HAP-1 (cell line): ENCODE measurements around the gene HIBCH.
"Not testable (repeated sequence)": the region's sequence is repeated elsewhere in the genome, so short reads cannot be mapped to it uniquely, and the experiment has no call there.

Experiments used
- DNase-seq, 2 experiments: peaks; one replicate each; pipeline ENCODE4 v3.0.0-alpha.2; 2016 to 2020; ENCODE audit warnings: low spot score in 2 of 2
- H3K27me3 ChIP-seq: fragments of 250-450 bp; sonication (Bioruptor Pico); 2 replicates; pipeline ENCODE4 v1.5.1; 2020; ENCODE audit warnings: low read depth, mild to moderate bottlenecking, moderate library complexity
- H3K36me3 ChIP-seq: fragments of 250-450 bp; sonication (Bioruptor Pico); replicated peaks from 2 replicates; pipeline ENCODE4 v1.5.1; 2020; ENCODE audit warnings: mild to moderate bottlenecking
- H3K4me1 ChIP-seq: fragments of 250-450 bp; sonication (Bioruptor Pico); 2 replicates; pipeline ENCODE4 v1.5.1; 2020; ENCODE audit warnings: mild to moderate bottlenecking
- H3K4me3 ChIP-seq: fragments of 250-450 bp; sonication (Bioruptor Pico); 2 replicates; pipeline ENCODE4 v1.5.1; 2020; ENCODE audit warnings: mild to moderate bottlenecking, moderate library complexity
- H3K9me3 ChIP-seq: fragments of 250-450 bp; sonication (Bioruptor Pico); 2 replicates; pipeline ENCODE4 v1.5.1; 2020; ENCODE audit warnings: mild to moderate bottlenecking, moderate library complexity
- in situ Hi-C: fragments of 300-500 bp; cut with MboI; formaldehyde crosslinking; loops from 3 replicates; pipeline ENCODE4 v1.14.3; 2020; ENCODE audit warnings: low sequenced_read_pairs, inconsistent platforms, mixed read lengths

Gene HIBCH

DNA sequence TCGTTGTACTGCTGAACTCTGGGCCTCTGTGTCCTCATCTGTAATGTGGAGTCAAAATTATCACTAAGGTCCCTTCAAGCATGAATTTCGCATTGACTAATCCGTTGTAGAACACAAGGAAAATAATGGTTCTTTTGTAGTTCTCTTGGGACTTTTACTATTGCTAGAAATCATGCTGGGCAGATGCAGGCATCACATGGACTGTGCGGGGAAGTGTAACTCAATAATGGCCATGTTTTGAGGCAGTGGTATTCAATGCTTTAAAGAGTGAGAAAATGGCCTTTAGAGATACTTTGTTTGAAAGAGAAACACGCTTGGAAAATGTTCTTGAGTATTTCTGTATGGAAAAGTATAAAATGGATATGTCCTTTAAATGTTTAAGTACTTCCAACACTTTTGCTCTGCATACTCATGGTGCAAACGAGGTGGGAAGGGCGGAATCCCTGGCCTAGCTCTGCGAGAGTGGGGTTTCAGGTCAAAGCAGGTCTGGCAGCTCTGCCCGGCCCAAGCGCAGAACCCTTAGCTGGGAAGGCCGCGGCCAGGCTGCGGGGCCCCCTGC is 139.8 kb downstream of the HIBCH start:
- Histone ChIP-seq H3K4me1 (peaks cover 8% of the 10 kb centered on the region), H3K27me3 (no peaks in the 10 kb centered on the region), H3K9me3 (no peaks in the 10 kb centered on the region), H3K36me3 (no peaks in the 10 kb centered on the region), H3K4me3 (peak overlapping the region; percentile 46)
- DNase-seq = peak in 1 of 2 experiments; percentile 14
- in situ Hi-C loops = no loop called here

DNA sequence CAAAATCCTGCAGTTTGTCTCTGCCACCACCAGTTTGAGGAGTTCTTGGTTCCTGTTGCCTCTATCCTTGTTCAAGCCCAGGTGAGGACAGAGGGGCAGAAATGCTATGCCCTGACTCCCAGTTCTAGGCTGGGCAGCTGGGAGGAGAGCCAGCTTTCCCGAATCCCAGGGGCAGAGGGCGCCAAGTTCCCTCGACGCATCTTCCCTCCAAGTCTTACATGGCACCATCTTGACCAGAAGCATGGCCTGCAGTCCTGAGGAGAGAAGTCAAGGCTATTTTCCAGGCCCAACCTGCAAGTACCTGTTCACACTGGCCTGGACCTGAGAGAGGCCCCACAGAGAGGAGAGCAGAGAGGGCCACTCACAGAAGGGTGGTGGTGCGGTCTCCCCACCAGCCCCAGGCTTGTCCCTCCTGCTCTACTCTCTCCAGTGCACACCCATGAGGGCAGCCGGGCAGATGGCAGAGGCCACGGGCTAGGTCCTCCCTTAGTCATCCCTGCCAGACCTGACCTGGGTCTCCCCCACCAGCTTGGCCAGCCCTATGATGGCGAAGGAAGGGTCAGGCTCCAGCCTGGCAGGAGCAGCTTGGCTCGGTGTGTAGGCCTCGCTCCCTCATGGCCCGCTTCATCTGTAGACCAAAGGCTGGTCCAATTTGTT is 141.4 kb downstream of the HIBCH start:
- no peaks in the 10 kb centered on the region for H3K36me3 ChIP-seq
- no peaks in the 10 kb centered on the region for H3K9me3 ChIP-seq
- peaks cover 8% of the 10 kb centered on the region for H3K4me1 ChIP-seq
- DNase-seq = no peak
- no peak overlapping the region for H3K4me3 ChIP-seq
- in situ Hi-C loops = no loop called here
- no peaks in the 10 kb centered on the region for H3K27me3 ChIP-seq

DNA sequence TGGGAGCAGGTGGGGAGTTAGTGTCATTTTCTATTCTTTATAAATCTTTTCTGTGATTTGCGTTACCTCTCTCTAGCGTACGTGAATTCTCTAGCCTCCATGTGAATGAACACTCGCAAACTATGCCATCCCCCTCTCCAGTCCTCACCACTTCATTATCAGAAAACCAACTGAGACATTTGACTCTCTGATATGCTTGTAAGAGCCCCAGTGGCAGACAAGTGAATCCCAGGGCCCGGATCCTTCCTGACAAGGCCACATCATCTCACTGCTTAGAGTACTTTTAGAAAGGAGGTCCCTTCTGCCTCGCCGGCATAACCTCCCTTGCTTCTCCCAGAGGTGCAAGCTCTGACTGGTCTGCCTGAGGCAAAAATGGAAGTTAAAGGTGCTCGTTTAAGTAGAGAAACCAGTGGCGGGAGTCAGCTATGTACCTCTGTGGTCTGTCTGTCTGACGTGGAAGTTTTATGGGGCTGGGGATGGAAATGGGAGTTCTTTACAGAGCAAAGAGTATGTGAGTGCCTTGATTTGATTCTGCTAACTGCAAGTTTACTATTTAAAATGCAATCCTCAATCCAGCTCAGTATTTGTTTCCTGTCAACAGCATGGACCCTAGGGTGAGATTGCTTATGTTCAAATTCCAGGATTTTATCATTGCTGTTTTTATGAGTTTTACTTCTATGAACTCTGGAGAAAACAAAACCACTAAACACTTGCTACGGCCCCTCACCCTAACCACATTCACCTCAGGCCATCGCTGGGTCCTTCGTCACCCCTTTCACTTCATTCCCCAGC is 142.2 kb downstream of the HIBCH start:
- Histone ChIP-seq H3K9me3 (no peaks in the 10 kb centered on the region), H3K27me3 (no peaks in the 10 kb centered on the region), H3K36me3 (no peaks in the 10 kb centered on the region), H3K4me3 (no peak overlapping the region), H3K4me1 (peaks cover 8% of the 10 kb centered on the region)
- in situ Hi-C loops = no loop called here
- no peak for DNase-seq

- Histone ChIP-seq H3K9me3 (no peaks in the 10 kb centered on the region), H3K4me3 (no peak overlapping the region), H3K4me1 (no peaks in the 10 kb centered on the region), H3K27me3 (no peaks in the 10 kb centered on the region), H3K36me3 (no peaks in the 10 kb centered on the region)
- in situ Hi-C loops = no loop called here
- no peak for DNase-seq
These were observed 146.2 kb downstream of the HIBCH start for GRCh38 chr2:190173392-190173791.

DNA sequence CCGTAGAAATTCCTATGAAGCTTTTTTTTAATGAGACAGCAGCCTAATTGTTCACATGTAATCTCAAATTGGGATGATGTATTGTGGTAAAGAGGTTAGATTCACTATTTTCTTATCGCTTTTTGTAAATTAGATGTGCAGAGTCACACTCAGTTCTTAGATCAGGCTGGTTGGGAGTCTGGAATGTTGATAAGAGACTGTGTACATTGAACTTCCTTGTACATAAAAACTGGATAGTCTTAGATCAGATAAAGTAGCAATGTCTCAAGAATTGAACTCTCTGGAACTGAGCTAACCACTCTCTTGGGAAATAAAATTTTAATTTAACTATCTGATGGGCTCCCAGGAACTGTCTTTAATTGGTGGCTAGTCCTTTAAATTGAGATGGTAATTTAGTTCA is 149.0 kb downstream of the HIBCH start:
- DNase-seq = no peak
- Histone ChIP-seq H3K9me3 (no peaks in the 10 kb centered on the region), H3K36me3 (no peaks in the 10 kb centered on the region), H3K27me3 (no peaks in the 10 kb centered on the region), H3K4me1 (no peaks in the 10 kb centered on the region), H3K4me3 (no peak overlapping the region)
- in situ Hi-C loops = no loop called here

DNA sequence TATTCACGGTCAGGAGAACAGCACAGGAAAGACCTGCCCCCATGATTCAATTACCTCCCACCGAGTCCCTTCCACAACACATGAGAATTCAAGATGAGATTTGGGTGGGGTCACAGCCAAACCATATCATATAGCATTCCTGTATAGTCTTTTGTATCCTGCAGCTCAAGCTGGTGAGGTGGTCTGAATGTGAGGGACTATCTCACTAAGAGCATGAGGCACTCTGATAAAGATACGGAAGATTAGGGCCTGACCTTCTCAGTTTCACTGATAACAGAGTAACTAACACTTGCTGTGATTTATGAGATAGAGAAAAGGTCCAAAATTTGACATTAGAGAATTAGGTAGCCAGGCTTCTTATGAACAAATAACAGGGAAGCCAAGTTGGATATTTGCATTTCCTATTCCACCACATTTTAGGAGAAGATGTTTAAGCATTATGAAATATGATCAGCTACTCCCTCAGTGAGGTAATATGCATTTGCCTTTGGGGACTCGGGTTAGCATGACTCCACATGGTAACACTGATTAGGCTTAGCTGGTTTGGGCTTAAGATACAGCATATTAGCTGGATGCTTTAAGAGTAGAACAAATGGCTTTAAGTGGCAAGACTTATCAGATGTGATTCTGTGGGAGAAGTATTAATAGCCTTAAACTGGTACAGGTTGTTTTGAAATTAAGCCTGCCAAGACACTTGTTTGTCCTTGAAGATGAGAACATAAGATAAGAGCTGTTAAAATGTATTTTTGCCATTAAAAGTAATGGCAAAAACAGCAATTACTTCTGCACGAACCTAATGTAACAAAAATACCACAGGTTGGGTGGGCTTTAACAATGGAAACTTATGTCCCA is 150.2 kb downstream of the HIBCH start:
- Histone ChIP-seq H3K36me3 (no peaks in the 10 kb centered on the region), H3K9me3 (no peaks in the 10 kb centered on the region), H3K4me3 (no peak overlapping the region), H3K4me1 (no peaks in the 10 kb centered on the region), H3K27me3 (no peaks in the 10 kb centered on the region)
- in situ Hi-C loops = no loop called here
- DNase-seq = no peak

- Histone ChIP-seq H3K27me3 (no peaks in the 10 kb centered on the region), H3K4me1 (no peaks in the 10 kb centered on the region), H3K36me3 (no peaks in the 10 kb centered on the region), H3K9me3 (no peaks in the 10 kb centered on the region), H3K4me3 (no peak overlapping the region)
- in situ Hi-C loops = no loop called here
- DNase-seq = no peak
These were observed 151.9 kb downstream of the HIBCH start for GRCh38 chr2:190167702-190168101.

DNA sequence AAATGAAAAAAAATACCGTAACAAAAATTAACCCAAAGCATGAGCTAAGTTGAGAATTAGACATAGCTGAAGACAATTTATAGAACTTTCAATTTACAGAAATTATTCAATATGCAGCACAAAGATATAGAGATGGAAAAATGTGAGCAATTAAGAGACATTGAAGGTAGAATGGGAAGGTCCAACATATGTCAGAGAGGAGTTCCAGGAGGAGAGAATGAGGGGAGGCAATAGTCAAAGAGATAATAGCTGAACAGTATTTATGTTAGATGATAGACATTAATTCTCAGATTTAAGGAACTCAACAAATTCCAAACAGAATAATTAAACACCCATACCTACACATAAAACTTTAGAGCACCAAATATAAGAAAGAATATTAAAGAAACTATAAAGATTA is 154.1 kb downstream of the HIBCH start:
- no peak for DNase-seq
- Histone ChIP-seq H3K9me3 (no peaks in the 10 kb centered on the region), H3K4me3 (no peak overlapping the region), H3K36me3 (no peaks in the 10 kb centered on the region), H3K4me1 (no peaks in the 10 kb centered on the region), H3K27me3 (no peaks in the 10 kb centered on the region)
- in situ Hi-C loops = no loop called here

DNA sequence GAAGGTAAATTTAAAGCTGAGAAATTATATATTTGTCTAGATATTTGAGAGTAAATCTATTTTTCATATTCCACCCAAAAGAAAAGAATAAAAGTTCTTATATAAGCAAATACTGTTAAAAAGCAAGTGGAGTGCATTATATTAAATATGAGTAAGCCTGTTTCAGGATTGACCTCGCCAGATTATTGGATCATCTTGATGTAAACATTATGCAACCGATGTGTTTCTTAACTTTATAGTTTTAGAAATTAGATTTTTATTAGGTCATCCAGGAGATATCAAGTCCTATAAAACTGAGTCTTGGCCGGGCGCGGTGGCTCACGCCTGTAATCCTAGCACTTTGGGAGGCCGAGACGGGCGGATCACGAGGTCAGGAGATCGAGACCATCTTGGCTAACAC is 156.8 kb downstream of the HIBCH start:
- H3K27me3 ChIP-seq = no peaks in the 10 kb centered on the region
- no peak for DNase-seq
- no peaks in the 10 kb centered on the region for H3K36me3 ChIP-seq
- no peaks in the 10 kb centered on the region for H3K9me3 ChIP-seq
- no peak overlapping the region for H3K4me3 ChIP-seq
- H3K4me1 ChIP-seq = no peaks in the 10 kb centered on the region
- in situ Hi-C loops = no loop called here

DNA sequence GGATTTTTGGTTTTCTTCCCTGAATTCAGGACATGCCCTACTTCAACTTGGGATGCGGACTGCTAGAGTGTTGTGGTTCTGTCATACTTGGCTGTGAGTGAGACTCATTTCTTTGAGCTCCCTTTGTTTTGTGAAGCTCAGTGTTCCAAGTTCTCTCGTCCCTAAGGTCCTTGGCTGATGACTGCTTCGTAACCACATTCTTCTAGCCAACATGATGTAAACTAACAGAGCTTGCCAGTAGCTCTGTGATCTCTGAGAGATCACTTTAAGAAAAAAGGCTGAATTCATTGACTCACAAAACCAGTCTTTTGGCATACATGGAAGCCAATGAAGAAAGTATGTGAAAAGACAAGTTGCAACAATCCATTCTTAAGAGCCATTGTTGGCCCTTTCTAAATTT is 160.2 kb downstream of the HIBCH start:
- Histone ChIP-seq H3K36me3 (no peaks in the 10 kb centered on the region), H3K4me1 (no peaks in the 10 kb centered on the region)

DNA sequence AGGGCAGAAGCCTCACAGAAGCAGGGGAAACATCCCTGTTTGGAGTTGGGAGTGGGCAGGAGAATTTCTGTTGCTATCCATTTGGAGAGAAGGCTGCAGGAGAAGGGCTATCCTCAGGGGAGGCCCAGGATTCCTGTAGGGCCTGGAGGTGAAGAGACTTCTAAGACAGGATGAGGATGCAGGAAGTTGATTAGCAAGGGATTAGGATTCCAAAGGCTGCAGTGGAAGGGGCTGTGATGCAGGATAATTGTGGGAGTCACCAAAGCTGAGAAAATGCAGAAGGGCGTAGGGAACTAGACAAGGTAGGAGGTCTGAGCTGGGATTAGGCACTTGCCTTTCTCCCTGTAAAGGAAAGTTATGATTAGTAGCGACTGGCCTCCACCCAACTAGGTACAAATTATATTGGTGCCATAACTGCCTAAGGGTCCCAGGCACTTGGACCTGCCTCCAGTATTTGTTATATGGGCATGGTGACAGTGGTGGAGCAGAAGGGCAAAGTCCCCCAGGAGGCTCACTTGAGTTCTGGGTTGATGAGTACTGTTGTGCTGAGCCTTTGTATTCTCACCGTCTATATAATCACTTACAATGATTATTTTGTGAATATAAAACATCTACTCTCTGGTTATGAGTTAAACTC is 160.7 kb downstream of the HIBCH start:
- Histone ChIP-seq H3K9me3 (no peaks in the 10 kb centered on the region), H3K4me1 (no peaks in the 10 kb centered on the region), H3K27me3 (no peaks in the 10 kb centered on the region), H3K36me3 (no peaks in the 10 kb centered on the region), H3K4me3 (no peak overlapping the region)
- in situ Hi-C loops = no loop called here
- DNase-seq = no peak

More for the DNA sequence above, 160.2 kb downstream of the HIBCH start:
- no peak for DNase-seq
- H3K9me3 ChIP-seq = no peaks in the 10 kb centered on the region
- in situ Hi-C loops = no loop called here
- H3K4me3 ChIP-seq = no peak overlapping the region
- H3K27me3 ChIP-seq = no peaks in the 10 kb centered on the region

- DNase-seq, H3K9me3 ChIP-seq, in situ Hi-C loops, H3K4me1 ChIP-seq, H3K27me3 ChIP-seq, H3K36me3 ChIP-seq, H3K4me3 ChIP-seq: not testable (repeated sequence)
These were observed 161.8 kb downstream of the HIBCH start for GRCh38 chr2:190157613-190158528.
